Measurements from ENCODE around the gene TBC1D8.

Gene TBC1D8

GRCh38 chr2:100963026-100963375, 188.2 kb downstream of the TBC1D8 start:
- peaks cover 3% of the 10 kb centered on the region; the same call in 1 of the 2 replicates for H3K36me3 ChIP-seq (ENCODE audit: low read depth)
- ATAC-seq (ENCODE audit: low read depth) (no peak), DNase-seq (ENCODE audit: low spot score) (no peak)
- no peaks in the 10 kb centered on the region for H3K27me3 ChIP-seq (ENCODE audit: insufficient read depth, poor library complexity, severe bottlenecking)
- H3K4me3 ChIP-seq (ENCODE audit: severe bottlenecking), result no peak overlapping the region
- H3K4me1 ChIP-seq (ENCODE audit: insufficient read depth, poor library complexity, severe bottlenecking), result no peaks in the 10 kb centered on the region
- H3K9me3 ChIP-seq (ENCODE audit: severe bottlenecking), result no peaks in the 10 kb centered on the region
- no peak overlapping the region for H3K27ac ChIP-seq (ENCODE audit: poor library complexity, severe bottlenecking)
- TF ChIP-seq CTCF (IDR thresholded peaks at IDR 0.05; ENCODE audit: poor library complexity, severe bottlenecking), result no peak

DNA sequence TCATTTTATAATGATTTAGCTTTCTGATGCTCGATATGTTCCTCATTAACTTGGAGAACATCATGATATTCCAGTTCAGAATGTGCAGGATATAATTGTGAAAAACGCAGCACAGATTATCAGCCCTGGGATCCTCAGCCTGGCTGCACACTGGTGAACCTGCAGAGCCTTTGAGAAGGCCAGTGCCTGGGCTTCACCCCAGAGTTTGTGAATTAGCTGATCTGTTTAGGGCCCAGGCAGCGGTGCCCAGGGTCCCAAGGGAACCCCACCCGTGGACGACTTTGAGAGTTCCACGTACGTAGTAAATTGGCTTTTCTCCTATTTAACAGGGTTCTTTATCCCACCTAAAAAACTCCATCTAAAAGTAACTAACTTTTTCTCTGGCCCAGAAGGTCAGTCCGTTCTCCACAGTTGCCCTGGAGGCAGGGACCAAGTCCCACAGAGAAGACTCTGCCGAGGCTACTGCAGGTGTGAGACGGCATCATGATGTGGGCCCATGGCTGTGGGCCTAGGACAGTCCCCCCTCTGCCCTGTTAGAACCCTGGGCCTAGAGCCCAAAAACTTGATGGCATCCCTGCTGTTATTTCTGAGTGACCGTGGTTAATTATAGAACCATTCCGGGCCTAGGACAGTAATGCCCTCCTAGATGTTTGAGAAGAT, 188.7 kb downstream of the TBC1D8 start:
- no peak for DNase-seq (ENCODE audit: low spot score)
- no peak for TF ChIP-seq CTCF (IDR thresholded peaks at IDR 0.05; ENCODE audit: poor library complexity, severe bottlenecking)

GRCh38 chr2:100960688-100961087, 190.5 kb downstream of the TBC1D8 start:
- H3K27ac ChIP-seq (ENCODE audit: poor library complexity, severe bottlenecking), result no peak overlapping the region
- DNase-seq (ENCODE audit: low spot score) (no peak), ATAC-seq (ENCODE audit: low read depth) (no peak)

More for the DNA sequence above, 188.7 kb downstream of the TBC1D8 start:
- no peaks in the 10 kb centered on the region for H3K9me3 ChIP-seq (ENCODE audit: severe bottlenecking)
- H3K27ac ChIP-seq (ENCODE audit: poor library complexity, severe bottlenecking), result no peak overlapping the region
- no peaks in the 10 kb centered on the region for H3K27me3 ChIP-seq (ENCODE audit: insufficient read depth, poor library complexity, severe bottlenecking)
- H3K4me3 ChIP-seq (ENCODE audit: severe bottlenecking), result no peak overlapping the region
- ATAC-seq (ENCODE audit: low read depth), result no peak
- H3K4me1 ChIP-seq (ENCODE audit: insufficient read depth, poor library complexity, severe bottlenecking), result no peaks in the 10 kb centered on the region
- H3K36me3 ChIP-seq (ENCODE audit: low read depth), result peaks cover 3% of the 10 kb centered on the region; the same call in 1 of the 2 replicates

GRCh38 chr2:100959225-100959880, 191.8 kb downstream of the TBC1D8 start:
- Histone ChIP-seq H3K27ac (ENCODE audit: poor library complexity, severe bottlenecking) (no peak overlapping the region), H3K27me3 (ENCODE audit: insufficient read depth, poor library complexity, severe bottlenecking) (no peaks in the 10 kb centered on the region), H3K4me1 (ENCODE audit: insufficient read depth, poor library complexity, severe bottlenecking) (no peaks in the 10 kb centered on the region), H3K4me3 (ENCODE audit: severe bottlenecking) (no peak overlapping the region), H3K36me3 (ENCODE audit: low read depth) (peaks cover 2% of the 10 kb centered on the region; the same call in 1 of the 2 replicates), H3K9me3 (ENCODE audit: severe bottlenecking) (no peaks in the 10 kb centered on the region)
- no peak for TF ChIP-seq CTCF (IDR thresholded peaks at IDR 0.05; ENCODE audit: poor library complexity, severe bottlenecking)
- ATAC-seq (ENCODE audit: low read depth) (no peak), DNase-seq (ENCODE audit: low spot score) (no peak)

More at GRCh38 chr2:100960688-100961087, 190.5 kb downstream of the TBC1D8 start:
- no peaks in the 10 kb centered on the region for H3K9me3 ChIP-seq (ENCODE audit: severe bottlenecking)
- H3K4me3 ChIP-seq (ENCODE audit: severe bottlenecking), result no peak overlapping the region
- H3K27me3 ChIP-seq (ENCODE audit: insufficient read depth, poor library complexity, severe bottlenecking), result no peaks in the 10 kb centered on the region
- no peaks in the 10 kb centered on the region for H3K4me1 ChIP-seq (ENCODE audit: insufficient read depth, poor library complexity, severe bottlenecking)
- H3K36me3 ChIP-seq (ENCODE audit: low read depth), result peaks cover 3% of the 10 kb centered on the region; the same call in 1 of the 2 replicates
- no peak for TF ChIP-seq CTCF (IDR thresholded peaks at IDR 0.05; ENCODE audit: poor library complexity, severe bottlenecking)

All from RWPE2 (cell line).